HCT116 (cell line): ENCODE data around the gene MELTF. TPM values are rescaled to one million over a fixed set of nuclear protein-coding genes. Genes with fewer than 3 reads are reported as not detected.
A peak's percentile ranks its signal among the peaks of the same experiment; 100 is the strongest.

Experiments used
- ATAC-seq: fragments of 200-7000 bp; cut with Tn5 transposase; 2 replicates; pipeline ENCODE4 v1.9.1; 2020; ENCODE audit warnings: mild to moderate bottlenecking, moderate library complexity
- BruUV-seq: library from RNA; stranded (reverse); fragments of 400-500 nt; replicated peaks from 2 replicates; lab custom pipeline; 2021; lab: Mats Ljungman, UMichigan
- CTCF ChIA-PET: fragments of 300-600 bp; sonication (Branson Sonifier 250); formaldehyde crosslinking; loops from one replicate; lab custom pipeline; 2021; ENCODE audit warnings: antibody characterized with exemption; lab: Charles Lee
- POLR2A ChIA-PET: fragments of 300-600, 350-600 bp; sonication (Branson Sonifier 250); formaldehyde crosslinking; loops from one replicate; lab custom pipeline; 2021; ENCODE audit warnings: antibody characterized with exemption; lab: Charles Lee
- RAD21 ChIA-PET, 2 experiments: fragments of 300-600 bp; sonication (Branson Sonifier 250); formaldehyde crosslinking; loops; one replicate each; lab custom pipeline; 2023; ENCODE audit warnings: low total read pairs in 2 of 2; ENCODE audit not compliant: uncharacterized antibody in 2 of 2, unreplicated experiment in 2 of 2, low non-redundant PET in 1 of 2; lab: Charles Lee
- DNase-seq: peaks from one replicate; pipeline ENCODE4 v3.0.0-alpha.2; 2010; ENCODE audit warnings: low read depth, low spot score
- H2AFZ ChIP-seq: fragments of 200-600 bp; shearing (Covaris generic), sonication (generic); 2 replicates; pipeline ENCODE4 v1.6.1; 2017; ENCODE audit warnings: low read depth, mixed run types, mixed read lengths, antibody characterized with exemption, low read length; ENCODE audit not compliant: poor library complexity, severe bottlenecking
- H3K27ac ChIP-seq: 2 replicates; pipeline ENCODE4 v1.5.1; 2012; ENCODE audit warnings: low read depth, low read length
- H3K27me3 ChIP-seq: fragments of 200-600 bp; sonication (generic); 2 replicates; pipeline ENCODE4 v1.6.1; 2016; ENCODE audit warnings: mixed run types, low read length, mixed read lengths; ENCODE audit not compliant: insufficient read depth
- H3K36me3 ChIP-seq, 2 experiments: fragments of 200-500 bp in 1 of 2; fragments of 200-600 bp in 1 of 2; sonication (Bioruptor generic) in 1 of 2; sonication (generic) in 1 of 2; 2 replicates each; pipeline versions ENCODE4 v1.5.1 to v1.6.1; 2014 to 2016; ENCODE audit warnings: low read length in 2 of 2, inconsistent platforms in 1 of 2, mixed read lengths in 1 of 2, mixed run types in 1 of 2; ENCODE audit not compliant: insufficient read depth in 2 of 2, control insufficient read depth in 1 of 2
- H3K4me1 ChIP-seq, 2 experiments: fragments of 200-600 bp in 1 of 2; sonication (generic) in 1 of 2; 2 replicates each; pipeline versions ENCODE4 v1.5.1 to v1.6.1; 2012 to 2017; ENCODE audit warnings: low read length in 2 of 2, inconsistent platforms in 1 of 2, mild to moderate bottlenecking in 1 of 2, mixed read lengths in 1 of 2, mixed run types in 1 of 2, moderate library complexity in 1 of 2; ENCODE audit not compliant: insufficient read depth in 2 of 2, control insufficient read depth in 1 of 2
- H3K4me2 ChIP-seq: fragments of 200-600 bp; sonication (generic); 2 replicates; pipeline ENCODE4 v1.6.1; 2017; ENCODE audit warnings: mixed run types, low read length, mixed read lengths
- H3K4me3 ChIP-seq, 2 experiments: fragments of 200-600 bp in 1 of 2; sonication (generic) in 1 of 2; replicated peaks in 1 of 2; 2 replicates each; pipeline ENCODE4 v1.5.1; 2011 to 2016; ENCODE audit warnings: low read length in 2 of 2, control low read depth in 1 of 2, low read depth in 1 of 2, mild to moderate bottlenecking in 1 of 2, mixed read lengths in 1 of 2, mixed run types in 1 of 2
- H3K79me2 ChIP-seq: fragments of 200-600 bp; sonication (generic); 2 replicates; pipeline ENCODE4 v1.6.1; 2017; ENCODE audit warnings: mild to moderate bottlenecking, mixed run types, low read length, moderate library complexity, mixed read lengths; ENCODE audit not compliant: insufficient read depth
- H3K9ac ChIP-seq: fragments of 200-600 bp; sonication (generic); 2 replicates; pipeline ENCODE4 v1.6.1; 2016; ENCODE audit warnings: low read length, mixed read lengths
- H3K9me2 ChIP-seq: fragments of 200-600 bp; sonication (generic), shearing (Covaris generic); 2 replicates; pipeline ENCODE4 v1.6.1; 2017; ENCODE audit warnings: mixed run types, mild to moderate bottlenecking, moderate library complexity; ENCODE audit not compliant: insufficient read depth
- H3K9me3 ChIP-seq, 2 experiments: fragments of 200-500 bp in 1 of 2; fragments of 200-600 bp in 1 of 2; sonication (Bioruptor generic) in 1 of 2; sonication (generic) in 1 of 2; 2 replicates each; pipeline ENCODE4 v1.6.1; 2014 to 2017; ENCODE audit warnings: low read length in 2 of 2, mixed read lengths in 2 of 2, inconsistent platforms in 1 of 2, low read depth in 1 of 2, mild to moderate bottlenecking in 1 of 2, mixed run types in 1 of 2, moderate library complexity in 1 of 2; ENCODE audit not compliant: control insufficient read depth in 1 of 2, insufficient read depth in 1 of 2
- H4K20me1 ChIP-seq: fragments of 200-600 bp; sonication (generic), shearing (Covaris generic); 2 replicates; pipeline ENCODE4 v1.6.1; 2017; ENCODE audit warnings: mixed run types, mild to moderate bottlenecking, moderate library complexity; ENCODE audit not compliant: insufficient read depth
- ATF3 ChIP-seq: IDR thresholded peaks from 2 replicates; pipeline ENCODE4 v1.6.1; 2012
- CEBPB ChIP-seq: IDR thresholded peaks from 2 replicates; pipeline ENCODE4 v1.6.1; 2012; ENCODE audit warnings: low read depth
- CTCF ChIP-seq, 3 experiments: fragments of 200-600 bp in 1 of 3; sonication (generic) in 1 of 3; IDR thresholded peaks in 2 of 3; conservative IDR thresholded peaks in 1 of 3; 2 replicates each; pipeline ENCODE4 v1.5.1; 2012 to 2017; ENCODE audit warnings: low read depth in 2 of 3, low read length in 2 of 3, antibody characterized with exemption in 1 of 3, borderline replicate concordance in 1 of 3, control low read depth in 1 of 3, mild to moderate bottlenecking in 1 of 3, mixed read lengths in 1 of 3, mixed run types in 1 of 3, moderate library complexity in 1 of 3; ENCODE audit not compliant: insufficient read depth in 1 of 3
- EGR1 ChIP-seq: IDR thresholded peaks from 2 replicates; pipeline ENCODE4 v1.6.1; 2012; ENCODE audit warnings: low read depth
- EZH2 ChIP-seq: fragments of 200-600 bp; sonication (generic); IDR thresholded peaks from 2 replicates; pipeline ENCODE4 v1.6.1; 2017; ENCODE audit warnings: antibody characterized with exemption, mixed run types
- EZH2phosphoT487 ChIP-seq: fragments of 200-600 bp; IDR thresholded peaks from 2 replicates; pipeline ENCODE4 v1.6.1; 2018; ENCODE audit warnings: antibody characterized with exemption, borderline replicate concordance
- FOSL1 ChIP-seq: IDR thresholded peaks from 2 replicates; pipeline ENCODE4 v1.6.1; 2012; ENCODE audit warnings: low read depth
- JUND ChIP-seq: IDR thresholded peaks from 2 replicates; pipeline ENCODE4 v1.6.1; 2012
- MAX ChIP-seq: IDR thresholded peaks from 2 replicates; pipeline ENCODE4 v1.6.1; 2012
- POLR2A ChIP-seq: IDR thresholded peaks from 2 replicates; pipeline ENCODE4 v1.7.0; 2011; ENCODE audit warnings: borderline replicate concordance; ENCODE audit not compliant: insufficient read depth, insufficient read length; ENCODE audit errors: extremely low read depth
- RAD21 ChIP-seq: IDR thresholded peaks from 2 replicates; pipeline ENCODE4 v1.6.1; 2012; ENCODE audit warnings: low read depth, mild to moderate bottlenecking
- SRF ChIP-seq: IDR thresholded peaks from 2 replicates; pipeline ENCODE4 v1.6.1; 2012; ENCODE audit warnings: low read depth
- TCF7L2 ChIP-seq: IDR thresholded peaks from 2 replicates; pipeline ENCODE4 v1.7.0; 2011; ENCODE audit warnings: borderline replicate concordance, inconsistent platforms; ENCODE audit not compliant: insufficient read depth, insufficient read length; ENCODE audit errors: extremely low read depth
- intact Hi-C: fragments of 100-400 bp; cut with micrococcal nuclease; formaldehyde crosslinking; loops from 2 replicates; pipeline ENCODE4 v1.10.0; 2022
- total RNA-seq: library from RNA; stranded (reverse); gene quantifications from one replicate; pipeline ENCODE4 v1.2.1, GENCODE V29; 2021; ENCODE audit not compliant: unreplicated experiment

MELTF gene
- total RNA-seq, 1 experiment from 2014 or later = 47.6 TPM

- intact Hi-C loops = no loop called here
- TF ChIP-seq EGR1 (no peak), CEBPB (no peak), CTCF (IDR thresholded peaks at IDR 0.05 in 2 of 3, conservative IDR thresholded peaks at IDR 0.05 in 1 of 3; ENCODE audit: borderline replicate concordance in 1 of 3, insufficient read depth in 1 of 3, low read depth in 2 of 3, low read length in 2 of 3) (no peak), EZH2 (no peak), POLR2A (no peak)
- H3K79me2 ChIP-seq = no peaks in the 10 kb centered on the region
- H3K27ac ChIP-seq = no peak overlapping the region
- no peak overlapping the region for H2AFZ ChIP-seq
- ChIA-PET RAD21 (no interaction called here), POLR2A (no interaction called here), CTCF (no interaction called here)
- H3K4me3 ChIP-seq = no peak overlapping the region
- no peaks in the 10 kb centered on the region for H3K9me3 ChIP-seq
- no peaks in the 10 kb centered on the region for H3K9me2 ChIP-seq
- H4K20me1 ChIP-seq = no peaks in the 10 kb centered on the region
- peaks cover 0 to 4% of the 10 kb centered on the region in 2 experiments; a peak in 1 of 4 replicates for H3K4me1 ChIP-seq
- H3K9ac ChIP-seq = no peak overlapping the region
- DNase-seq (no peak), ATAC-seq (no peak)
- H3K27me3 ChIP-seq = no peaks in the 10 kb centered on the region
- H3K4me2 ChIP-seq = no peak overlapping the region
- no peaks in the 10 kb centered on the region for H3K36me3 ChIP-seq
- BruUV-seq = no TSS peak
Measured at GRCh38 chr3:196989721-196990262, 39.8 kb downstream of the MELTF start.

DNA sequence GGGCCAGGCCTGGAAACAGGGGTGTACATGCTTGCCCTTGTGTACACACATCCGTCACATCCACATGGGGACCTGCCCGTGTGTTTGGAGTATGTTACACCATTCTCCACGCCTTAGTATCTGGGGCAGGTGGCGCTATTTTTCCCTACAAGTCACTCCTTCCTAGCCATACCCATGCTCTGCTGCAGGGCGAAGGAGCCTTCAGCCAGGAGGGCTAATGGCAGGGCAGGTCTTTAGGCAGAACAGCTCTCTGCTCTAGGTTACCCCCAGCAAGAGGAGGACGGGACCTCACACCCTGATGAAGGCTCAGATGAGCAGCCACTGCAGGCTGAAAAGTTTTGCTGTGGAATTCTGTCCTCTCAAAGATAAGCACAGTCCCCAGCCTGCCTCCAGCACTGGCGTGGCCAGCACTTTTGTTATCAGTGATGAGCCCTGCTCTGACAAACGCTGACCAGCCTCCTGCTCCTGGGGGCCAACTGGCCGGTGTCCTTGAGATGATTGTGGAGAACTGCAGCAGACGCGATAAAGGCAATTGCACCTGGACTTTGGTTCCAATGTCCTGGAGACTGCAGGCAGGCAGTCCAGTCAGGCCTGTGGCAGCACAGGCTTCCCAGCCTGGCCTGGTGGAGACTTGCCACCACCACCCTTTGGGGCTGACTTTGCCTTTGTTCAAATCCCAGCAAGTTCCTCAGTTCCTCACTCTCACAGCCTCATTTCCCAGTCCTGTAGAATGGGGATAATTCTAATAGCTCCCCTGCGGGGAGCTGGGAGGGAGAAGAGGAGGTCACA lies 41.2 kb downstream of the MELTF start:
- BruUV-seq = no TSS peak
- H3K36me3 ChIP-seq = no peaks in the 10 kb centered on the region
- ATAC-seq (peak; percentile 94), DNase-seq (peak; percentile 56)
- no peak overlapping the region for H3K4me3 ChIP-seq
- ChIA-PET POLR2A (no interaction called here), RAD21 (no interaction called here), CTCF (no interaction called here)
- peaks cover 0 to 4% of the 10 kb centered on the region in 2 experiments; a peak in 1 of 4 replicates for H3K4me1 ChIP-seq
- intact Hi-C loops = no loop called here
- no peak overlapping the region for H3K9ac ChIP-seq
- H3K4me2 ChIP-seq = no peak overlapping the region
- no peak overlapping the region for H2AFZ ChIP-seq
- H3K79me2 ChIP-seq = no peaks in the 10 kb centered on the region
- TF ChIP-seq TCF7L2 (no peak), FOSL1 (no peak), MAX (peak; percentile 79), JUND (no peak), RAD21 (peak; percentile 59), SRF (no peak), ATF3 (no peak), CTCF (IDR thresholded peaks at IDR 0.05 in 2 of 3, conservative IDR thresholded peaks at IDR 0.05 in 1 of 3; ENCODE audit: borderline replicate concordance in 1 of 3, insufficient read depth in 1 of 3, low read depth in 2 of 3, low read length in 2 of 3) (peak; percentile 34 to 44 (median 44); a peak in 5 of 6 replicates), EZH2phosphoT487 (no peak), POLR2A (no peak), EZH2 (no peak)
- no peaks in the 10 kb centered on the region for H3K9me3 ChIP-seq
- no peaks in the 10 kb centered on the region for H4K20me1 ChIP-seq
- no peak overlapping the region for H3K27ac ChIP-seq
- no peaks in the 10 kb centered on the region for H3K9me2 ChIP-seq
- no peaks in the 10 kb centered on the region for H3K27me3 ChIP-seq
